Naive thymus-derived CD4-positive, alpha-beta T cell (primary cell): Measurements from ENCODE around the gene DENND1A. TPM values are rescaled to one million over a fixed set of nuclear protein-coding genes. Genes with fewer than 3 reads are reported as not detected.

Source experiments
- ATAC-seq: fragments of 150-1000 bp; cut with Tn5 transposase; 2 replicates; pipeline ENCODE4 v1.10.0; 2021; ENCODE audit warnings: mild to moderate bottlenecking, moderate library complexity
- CTCF ChIA-PET: fragments of 350-600 bp; sonication (Branson Sonifier 250); formaldehyde crosslinking; loops from one replicate; lab custom pipeline; 2021; ENCODE audit warnings: antibody characterized with exemption; lab: Charles Lee
- POLR2A ChIA-PET: fragments of 350-600 bp; sonication (Branson Sonifier 250); formaldehyde crosslinking; loops from one replicate; lab custom pipeline; 2021; ENCODE audit warnings: antibody characterized with exemption, inconsistent platforms; lab: Charles Lee
- DNase-seq, 9 donors: peaks; one replicate each; pipeline versions ENCODE4 v3.0.0 to v3.0.0-alpha.2; 2020 to 2022; ENCODE audit warnings: mixed read lengths in 1 of 9
- H3K27ac ChIP-seq: one replicate; pipeline ENCODE4 v1.7.0; 2013; ENCODE audit warnings: mild to moderate bottlenecking, low read depth, low read length, moderate library complexity
- H3K27me3 ChIP-seq, 2 donors: one replicate each; pipeline ENCODE4 v1.7.0; 2013; ENCODE audit warnings: low read length in 2 of 2, mild to moderate bottlenecking in 2 of 2, moderate library complexity in 2 of 2; ENCODE audit not compliant: control insufficient read depth in 2 of 2, insufficient read depth in 2 of 2
- H3K36me3 ChIP-seq, 3 experiments: 1 replicate in 2 of 3; 2 replicates in 1 of 3; pipeline ENCODE4 v1.7.0; 2013; ENCODE audit warnings: low read length in 3 of 3, mild to moderate bottlenecking in 3 of 3, moderate library complexity in 1 of 3; ENCODE audit not compliant: insufficient read depth in 3 of 3, control insufficient read depth in 2 of 3
- H3K4me1 ChIP-seq, 2 donors: one replicate each; pipeline ENCODE4 v1.7.0; 2013; ENCODE audit warnings: low read length in 2 of 2, mild to moderate bottlenecking in 2 of 2, moderate library complexity in 1 of 2; ENCODE audit not compliant: control insufficient read depth in 2 of 2, insufficient read depth in 2 of 2
- H3K4me3 ChIP-seq: 2 replicates; pipeline ENCODE4 v1.7.0; 2013; ENCODE audit warnings: mild to moderate bottlenecking, low read length
- H3K9me3 ChIP-seq, 3 experiments: 1 replicate in 2 of 3; 2 replicates in 1 of 3; pipeline ENCODE4 v1.7.0; 2013; ENCODE audit warnings: low read length in 3 of 3; ENCODE audit not compliant: control insufficient read depth in 2 of 3
- H3K27ac Mint-ChIP-seq, 9 donors: one replicate each; pipeline ENCODE4 v1.8.0; 2020 to 2022; ENCODE audit warnings: mixed read lengths in 9 of 9, mild to moderate bottlenecking in 8 of 9, moderate library complexity in 5 of 9, inconsistent platforms in 2 of 9
- H3K27me3 Mint-ChIP-seq, 5 donors: one replicate each; pipeline ENCODE4 v1.8.0; 2021 to 2022; ENCODE audit warnings: mixed read lengths in 5 of 5, mild to moderate bottlenecking in 1 of 5
- H3K36me3 Mint-ChIP-seq, 5 donors: one replicate each; pipeline ENCODE4 v1.8.0; 2020 to 2022; ENCODE audit warnings: mixed read lengths in 5 of 5, mild to moderate bottlenecking in 3 of 5, inconsistent platforms in 1 of 5
- H3K4me1 Mint-ChIP-seq, 7 donors: one replicate each; pipeline ENCODE4 v1.8.0; 2020 to 2022; ENCODE audit warnings: mixed read lengths in 7 of 7, mild to moderate bottlenecking in 3 of 7, inconsistent platforms in 1 of 7
- H3K4me3 Mint-ChIP-seq, 10 donors: one replicate each; pipeline ENCODE4 v1.8.0; 2020 to 2022; ENCODE audit warnings: mild to moderate bottlenecking in 10 of 10, mixed read lengths in 10 of 10, moderate library complexity in 6 of 10, inconsistent platforms in 2 of 10
- H3K9me3 Mint-ChIP-seq, 11 donors: one replicate each; pipeline ENCODE4 v1.8.0; 2020 to 2022; ENCODE audit warnings: mixed read lengths in 11 of 11, mild to moderate bottlenecking in 4 of 11, inconsistent platforms in 1 of 11, moderate library complexity in 1 of 11
- intact Hi-C, 2 donors: fragments of 100-400 bp; cut with micrococcal nuclease; formaldehyde crosslinking; loops; one replicate each; pipeline ENCODE4 v1.15.1; 2023
- polyA plus RNA-seq, 2 donors: library from polyadenylated mRNA; unstranded; fragments of 300-500 nt; fragmentation: Illumina TruSeq; gene quantifications; one replicate each; pipeline ENCODE4 v1.2.3, GENCODE V29; 2021
- total RNA-seq, 6 experiments: library from RNA in 5 of 6; stranded (reverse) in 5 of 6; gene quantifications; 1 replicate in 5 of 6; 2 replicates in 1 of 6; pipeline ENCODE4 v1.2.3 and lab custom pipeline; 2021 to 2026

Gene DENND1A
- total and polyA plus RNA-seq, 7 experiments from 2014 or later: 4.6 to 41.1 (median 16.5) TPM

DNA sequence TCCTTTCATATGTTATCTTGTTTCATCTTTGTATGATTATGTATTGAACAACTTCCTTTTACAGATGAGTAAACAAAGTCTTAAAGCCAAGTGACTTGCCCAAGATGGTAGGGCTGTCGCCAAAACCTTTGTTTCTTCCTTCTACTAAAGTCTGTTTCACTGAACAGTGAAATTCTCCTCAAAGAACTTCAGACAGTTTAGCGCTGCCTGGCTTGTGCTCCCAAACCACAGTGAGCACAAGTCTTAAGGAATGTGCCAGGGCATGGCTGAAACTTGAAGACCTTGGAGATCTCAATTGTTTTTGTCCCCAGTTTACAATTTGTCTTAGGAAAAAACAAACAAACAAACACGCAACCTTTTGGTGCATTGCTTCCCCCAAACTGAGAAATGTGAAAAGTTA lies 300.4 kb downstream of the DENND1A start:
- Histone ChIP-seq H3K27me3 (no peaks in the 10 kb centered on the region), H3K9me3 (no peaks in the 10 kb centered on the region), H3K27ac (no peak overlapping the region), H3K4me1 (no peaks in the 10 kb centered on the region), H3K36me3 (peaks cover 0 to 17% (median 0%) of the 10 kb centered on the region in 3 experiments), H3K4me3 (no peak overlapping the region)
- intact Hi-C loops: no loop called here
- H3K9me3 Mint-ChIP-seq: no peaks in the 10 kb centered on the region
- POLR2A ChIA-PET: no interaction called here
- CTCF ChIA-PET: no interaction called here
- H3K27ac Mint-ChIP-seq: no peak overlapping the region
- ATAC-seq (no peak), DNase-seq (no peak)
- no peak overlapping the region for H3K4me3 Mint-ChIP-seq
- H3K27me3 Mint-ChIP-seq: peaks cover 0 to 9% (median 0%) of the 10 kb centered on the region in 5 donors
- H3K4me1 Mint-ChIP-seq: peaks cover 0 to 7% (median 5%) of the 10 kb centered on the region in 7 donors
- H3K36me3 Mint-ChIP-seq: peaks cover 3 to 49% (median 34%) of the 10 kb centered on the region in 5 donors

DNA sequence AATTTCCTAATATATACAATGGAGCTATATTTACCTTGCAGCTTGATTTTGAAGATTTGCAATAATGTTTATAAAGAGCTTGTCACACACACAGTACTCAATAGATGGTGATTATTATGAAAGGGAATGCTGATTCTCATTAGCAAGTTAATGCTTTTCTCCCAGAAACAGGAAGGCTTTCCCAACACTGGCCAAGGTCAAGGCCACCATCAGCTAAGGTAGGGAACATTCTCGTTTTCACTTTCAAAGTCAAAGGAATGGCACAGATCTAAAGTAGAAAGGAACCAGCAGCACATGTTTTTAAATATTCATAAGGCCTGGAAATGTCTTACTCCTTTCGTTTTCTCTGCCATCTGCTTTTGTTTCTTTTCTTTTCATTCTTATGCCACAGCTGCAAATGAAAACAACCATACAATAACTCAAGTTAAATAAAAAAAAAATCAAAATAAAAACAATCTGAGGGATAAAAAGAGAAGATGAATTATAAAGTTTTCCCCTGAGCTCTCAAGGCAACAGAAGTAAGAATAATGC lies 307.1 kb downstream of the DENND1A start:
- DNase-seq (no peak), ATAC-seq (no peak)
- intact Hi-C loops: no loop called here
- Mint-ChIP-seq H3K27me3 (no peaks in the 10 kb centered on the region), H3K4me3 (no peak overlapping the region), H3K36me3 (peaks cover 0 to 48% (median 32%) of the 10 kb centered on the region in 5 donors), H3K4me1 (peaks cover 0 to 5% (median 0%) of the 10 kb centered on the region in 7 donors), H3K27ac (no peak overlapping the region), H3K9me3 (no peaks in the 10 kb centered on the region)
- H3K9me3 ChIP-seq: no peaks in the 10 kb centered on the region
- H3K4me1 ChIP-seq: no peaks in the 10 kb centered on the region
- ChIA-PET POLR2A (no interaction called here), CTCF (no interaction called here)
- no peak overlapping the region for H3K4me3 ChIP-seq
- H3K27ac ChIP-seq: no peak overlapping the region
- no peaks in the 10 kb centered on the region for H3K27me3 ChIP-seq
- no peaks in the 10 kb centered on the region for H3K36me3 ChIP-seq

DNA sequence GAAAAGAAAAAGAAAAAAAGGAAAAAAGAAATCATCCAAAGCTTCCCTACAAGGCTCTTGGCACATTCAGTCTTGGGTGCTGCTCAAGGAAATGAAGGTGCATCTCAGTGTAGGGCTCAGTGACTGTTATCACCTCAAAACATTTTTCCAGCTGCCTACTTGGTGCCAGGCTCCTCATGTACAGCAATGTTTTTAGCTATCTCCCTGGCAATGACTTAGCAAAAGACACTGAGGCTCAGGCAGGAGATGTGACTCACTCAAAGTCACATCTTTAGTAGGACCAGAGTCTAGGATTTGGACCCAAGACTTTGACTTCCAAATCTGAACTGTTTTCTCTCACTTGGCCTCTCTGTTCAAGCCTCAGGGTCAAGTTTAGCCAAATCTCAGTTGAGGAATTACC lies 309.7 kb downstream of the DENND1A start:
- Mint-ChIP-seq H3K27ac (no peak overlapping the region), H3K36me3 (peaks cover 0 to 38% (median 26%) of the 10 kb centered on the region in 5 donors), H3K4me3 (no peak overlapping the region), H3K27me3 (no peaks in the 10 kb centered on the region), H3K9me3 (no peaks in the 10 kb centered on the region), H3K4me1 (peaks cover 0 to 3% (median 0%) of the 10 kb centered on the region in 7 donors)
- H3K4me1 ChIP-seq: no peaks in the 10 kb centered on the region
- H3K4me3 ChIP-seq: no peak overlapping the region
- CTCF ChIA-PET: no interaction called here
- no peaks in the 10 kb centered on the region for H3K27me3 ChIP-seq
- POLR2A ChIA-PET: no interaction called here
- intact Hi-C loops: no loop called here
- H3K27ac ChIP-seq: no peak overlapping the region
- DNase-seq (no peak), ATAC-seq (no peak)
- no peaks in the 10 kb centered on the region for H3K9me3 ChIP-seq
- H3K36me3 ChIP-seq: no peaks in the 10 kb centered on the region

DNA sequence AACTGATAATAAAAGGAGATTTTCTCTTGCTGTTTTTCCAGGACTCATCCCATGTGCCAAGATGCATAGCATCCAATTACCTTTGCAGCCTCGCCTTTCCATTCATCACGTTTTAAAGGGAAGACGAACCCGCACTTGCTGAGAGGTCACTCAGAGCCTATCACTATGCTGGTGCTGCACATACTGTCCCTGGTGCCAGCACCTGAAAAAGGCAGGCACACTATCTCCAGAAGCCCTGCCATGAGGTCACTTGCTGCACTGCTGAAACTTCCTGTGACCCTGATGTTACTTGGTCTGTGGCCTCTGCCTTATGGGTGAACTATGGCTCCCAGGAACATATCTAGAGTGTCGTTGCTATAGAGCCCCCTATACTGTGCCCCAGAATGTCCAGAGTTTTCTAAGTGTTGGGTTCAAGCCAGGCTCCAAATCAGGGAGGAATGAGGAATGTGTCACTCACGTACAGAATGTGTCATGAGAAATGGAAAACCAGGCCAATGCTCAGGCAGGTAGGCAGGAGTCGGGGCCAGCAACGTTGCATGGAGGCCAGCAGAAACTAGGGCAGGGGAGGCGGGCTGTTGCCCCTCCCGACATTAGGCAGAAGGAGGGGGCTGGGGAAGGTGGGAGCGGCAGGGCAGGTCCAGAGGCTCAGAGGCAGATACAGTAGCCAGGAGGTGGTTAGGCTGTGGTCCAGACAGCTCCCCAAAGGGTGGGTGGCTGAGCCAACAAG lies 311.8 kb downstream of the DENND1A start:
- H3K9me3 Mint-ChIP-seq: no peaks in the 10 kb centered on the region
- ChIA-PET CTCF (no interaction called here), POLR2A (no interaction called here)
- intact Hi-C loops: no loop called here
- DNase-seq (no peak), ATAC-seq (no peak)
- H3K27me3 ChIP-seq: no peaks in the 10 kb centered on the region
- H3K4me1 ChIP-seq: no peaks in the 10 kb centered on the region
- no peak overlapping the region for H3K27ac Mint-ChIP-seq
- H3K27ac ChIP-seq: no peak overlapping the region
- H3K27me3 Mint-ChIP-seq: no peaks in the 10 kb centered on the region
- no peaks in the 10 kb centered on the region for H3K9me3 ChIP-seq
- H3K4me1 Mint-ChIP-seq: peaks cover 0 to 3% (median 0%) of the 10 kb centered on the region in 7 donors
- no peak overlapping the region for H3K4me3 Mint-ChIP-seq
- H3K4me3 ChIP-seq: no peak overlapping the region
- H3K36me3 ChIP-seq: no peaks in the 10 kb centered on the region
- H3K36me3 Mint-ChIP-seq: peaks cover 0 to 27% (median 11%) of the 10 kb centered on the region in 5 donors

DNA sequence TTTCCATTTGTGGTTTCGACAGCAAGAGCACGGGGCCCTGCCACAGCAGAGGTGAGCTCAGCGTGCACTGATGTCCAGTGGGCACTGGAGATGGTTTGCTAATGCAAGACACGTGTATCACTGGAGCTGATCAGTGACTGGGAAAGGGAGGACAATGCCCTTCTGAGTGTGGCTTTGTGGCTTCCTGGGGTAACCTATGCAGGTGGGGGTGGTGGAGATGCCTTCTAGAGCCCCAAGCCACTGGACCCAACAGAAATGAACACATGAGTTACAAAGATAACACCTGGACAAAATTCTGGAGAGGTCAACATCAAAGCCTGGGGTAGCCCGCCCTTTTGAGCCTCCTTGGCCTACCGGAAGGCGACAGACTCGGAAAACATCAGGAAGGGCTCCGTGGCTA lies 312.6 kb downstream of the DENND1A start:
- intact Hi-C loops: no loop called here

DNA sequence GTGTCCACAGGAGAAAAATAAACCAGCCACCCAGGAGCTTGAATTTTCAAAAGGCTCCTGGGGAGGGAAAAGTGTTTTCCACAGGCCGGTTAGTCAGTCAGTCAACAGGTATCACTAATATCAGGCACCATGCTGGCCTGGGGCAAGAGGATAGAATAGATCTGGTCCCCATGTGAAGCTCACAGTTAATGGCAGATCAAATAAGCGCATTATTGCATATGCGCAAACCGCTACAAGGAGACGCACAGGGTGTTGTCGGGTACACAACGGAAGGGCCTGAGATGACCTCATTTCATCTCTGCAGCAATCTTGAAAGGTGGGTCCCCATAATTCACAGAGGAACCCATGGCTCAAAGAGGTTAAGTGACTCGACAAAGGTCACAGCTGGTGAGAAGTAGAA lies 313.2 kb downstream of the DENND1A start:
- no peak overlapping the region for H3K4me3 Mint-ChIP-seq
- Histone ChIP-seq H3K27me3 (no peaks in the 10 kb centered on the region), H3K4me3 (no peak overlapping the region), H3K27ac (no peak overlapping the region), H3K4me1 (no peaks in the 10 kb centered on the region), H3K9me3 (no peaks in the 10 kb centered on the region), H3K36me3 (no peaks in the 10 kb centered on the region)
- peaks cover 0 to 23% (median 7%) of the 10 kb centered on the region in 5 donors for H3K36me3 Mint-ChIP-seq
- POLR2A ChIA-PET: no interaction called here
- H3K27me3 Mint-ChIP-seq: no peaks in the 10 kb centered on the region
- DNase-seq (no peak), ATAC-seq (no peak)
- no peak overlapping the region for H3K27ac Mint-ChIP-seq
- intact Hi-C loops: no loop called here
- H3K4me1 Mint-ChIP-seq: peaks cover 0 to 3% (median 0%) of the 10 kb centered on the region in 7 donors
- no peaks in the 10 kb centered on the region for H3K9me3 Mint-ChIP-seq
- CTCF ChIA-PET: no interaction called here

More for the DNA sequence above, 312.6 kb downstream of the DENND1A start:
- DNase-seq: no peak
- Mint-ChIP-seq H3K27me3 (no peaks in the 10 kb centered on the region), H3K4me1 (peaks cover 0 to 3% (median 0%) of the 10 kb centered on the region in 7 donors), H3K27ac (no peak overlapping the region), H3K4me3 (no peak overlapping the region), H3K9me3 (no peaks in the 10 kb centered on the region), H3K36me3 (peaks cover 0 to 27% (median 11%) of the 10 kb centered on the region in 5 donors)
- ChIA-PET POLR2A (interaction anchor here (0.6 kb wide), 1 partner anchor 1041 kb away, joined by 5 read pairs; no protein-coding TSS in a partner anchor), CTCF (no interaction called here)
- no peaks in the 10 kb centered on the region for H3K9me3 ChIP-seq
- no peak overlapping the region for H3K27ac ChIP-seq
- no peaks in the 10 kb centered on the region for H3K27me3 ChIP-seq
- no peak overlapping the region for H3K4me3 ChIP-seq
- ATAC-seq: no peak
- no peaks in the 10 kb centered on the region for H3K36me3 ChIP-seq
- H3K4me1 ChIP-seq: no peaks in the 10 kb centered on the region

DNA sequence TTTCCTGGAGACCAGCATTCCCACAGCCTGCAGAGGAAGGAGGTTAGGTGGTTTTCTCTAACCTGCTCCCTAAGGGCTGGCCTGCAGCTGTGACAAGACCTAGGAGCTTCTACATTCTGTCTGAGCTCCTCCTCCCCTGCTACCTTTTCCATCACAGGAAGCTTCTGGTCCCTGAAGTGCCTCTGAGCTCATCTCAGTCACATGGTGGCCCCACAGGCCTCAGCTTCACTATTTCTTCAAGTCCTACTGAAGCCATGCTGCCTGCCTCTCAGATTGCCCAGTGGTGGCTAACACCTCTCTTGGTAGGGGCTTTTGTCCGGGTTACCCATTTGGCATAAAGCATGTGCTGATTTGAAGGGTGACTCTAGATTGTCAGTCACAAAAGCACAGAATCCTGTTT lies 314.5 kb downstream of the DENND1A start:
- no peaks in the 10 kb centered on the region for H3K9me3 Mint-ChIP-seq
- H3K4me3 Mint-ChIP-seq: no peak overlapping the region
- Histone ChIP-seq H3K27me3 (no peaks in the 10 kb centered on the region), H3K27ac (no peak overlapping the region), H3K4me1 (no peaks in the 10 kb centered on the region), H3K36me3 (no peaks in the 10 kb centered on the region), H3K9me3 (no peaks in the 10 kb centered on the region), H3K4me3 (no peak overlapping the region)
- ChIA-PET POLR2A (no interaction called here), CTCF (no interaction called here)
- peaks cover 0 to 3% (median 0%) of the 10 kb centered on the region in 7 donors for H3K4me1 Mint-ChIP-seq
- DNase-seq (no peak), ATAC-seq (no peak)
- H3K27ac Mint-ChIP-seq: no peak overlapping the region
- intact Hi-C loops: no loop called here
- H3K27me3 Mint-ChIP-seq: no peaks in the 10 kb centered on the region
- peaks cover 0 to 22% (median 5%) of the 10 kb centered on the region in 5 donors for H3K36me3 Mint-ChIP-seq
